ENCODE results near the gene NUDT21. TPM values are rescaled to one million over a fixed set of nuclear protein-coding genes. Genes with fewer than 3 reads are reported as not detected.
A peak's percentile ranks its signal among the peaks of the same experiment; 100 is the strongest.

NUDT21 gene
- total and polyA plus RNA-seq, 3 experiments from 2014 or later: 77.2 to 359 (median 334) TPM

DNA sequence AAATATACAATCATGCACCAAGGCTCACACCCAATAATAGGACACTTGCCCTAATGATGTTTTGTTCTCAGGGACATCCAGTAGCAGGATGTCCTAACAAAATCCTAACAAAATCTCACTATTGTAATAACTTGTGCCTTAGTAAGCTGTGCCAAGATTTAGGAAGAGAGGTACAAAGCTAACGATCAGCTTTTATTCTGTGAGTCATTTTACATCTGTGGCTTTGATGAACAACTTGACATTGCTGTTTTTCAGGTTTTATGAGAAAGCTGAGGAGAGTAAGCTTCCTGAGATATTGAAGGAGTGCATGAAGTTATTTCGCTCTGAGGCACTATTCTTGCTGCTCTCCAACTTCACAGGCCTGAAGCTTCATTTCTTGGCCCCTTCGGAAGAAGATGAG, 19.1 kb upstream of the NUDT21 start:
- no peak for DNase-seq
- Mint-ChIP-seq H3K4me3 (no peak overlapping the region), H3K27ac (peak overlapping the region in 6 of 8 donors; percentile 9 to 73 (median 44)), H3K9me3 (no peaks in the 10 kb centered on the region), H3K36me3 (peaks cover 12 to 91% (median 20%) of the 10 kb centered on the region in 3 donors), H3K27me3 (no peaks in the 10 kb centered on the region), H3K4me1 (peaks cover 0 to 2% (median 0%) of the 10 kb centered on the region in 3 donors)
- CTCF ChIA-PET: no interaction called here
- Histone ChIP-seq H3K9me3 (ENCODE audit: low read length) (no peaks in the 10 kb centered on the region), H3K36me3 (ENCODE audit: insufficient read depth, low read length) (peaks cover 72% of the 10 kb centered on the region), H3K27me3 (ENCODE audit: insufficient read depth, low read length, poor library complexity, severe bottlenecking) (no peaks in the 10 kb centered on the region), H3K4me1 (ENCODE audit: insufficient read depth, low read length) (no peaks in the 10 kb centered on the region), H3K4me3 (ENCODE audit: low read length) (no peak overlapping the region), H3K27ac (ENCODE audit: low read depth, low read length) (no peak overlapping the region)
- POLR2A ChIA-PET: no interaction called here

DNA sequence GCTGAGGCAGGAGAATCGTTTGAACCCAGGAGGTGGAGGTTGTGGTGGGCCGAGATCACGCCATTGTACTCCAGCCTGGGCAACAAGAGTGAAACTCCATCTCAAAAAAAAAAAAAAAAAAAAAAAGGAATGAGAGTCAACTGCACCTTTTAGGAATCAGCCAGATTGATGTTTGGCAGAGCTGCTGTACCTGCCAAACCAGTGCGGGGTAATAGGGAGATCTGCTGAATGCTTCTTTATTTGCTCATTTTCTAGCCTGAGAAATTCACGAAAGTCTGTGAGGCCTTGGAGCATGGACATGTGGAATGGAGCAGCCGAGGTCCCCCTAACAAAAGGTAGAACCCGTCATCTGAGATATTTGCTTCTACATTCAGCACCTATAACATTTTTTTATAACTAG, 18.6 kb upstream of the NUDT21 start:
- ChIA-PET CTCF (no interaction called here), POLR2A (no interaction called here)
- peaks cover 67% of the 10 kb centered on the region for H3K36me3 ChIP-seq (ENCODE audit: insufficient read depth, low read length)
- no peak overlapping the region for H3K27ac ChIP-seq (ENCODE audit: low read depth, low read length)
- H3K27me3 ChIP-seq (ENCODE audit: insufficient read depth, low read length, poor library complexity, severe bottlenecking): no peaks in the 10 kb centered on the region
- peak overlapping the region in 3 of 8 donors; percentile 20 to 79 (median 64) for H3K27ac Mint-ChIP-seq
- no peak overlapping the region for H3K4me3 Mint-ChIP-seq
- H3K9me3 ChIP-seq (ENCODE audit: low read length): no peaks in the 10 kb centered on the region
- no peaks in the 10 kb centered on the region for H3K4me1 ChIP-seq (ENCODE audit: insufficient read depth, low read length)
- H3K9me3 Mint-ChIP-seq: no peaks in the 10 kb centered on the region
- H3K36me3 Mint-ChIP-seq: peaks cover 12 to 87% (median 21%) of the 10 kb centered on the region in 3 donors
- peaks cover 0 to 2% (median 0%) of the 10 kb centered on the region in 3 donors for H3K4me1 Mint-ChIP-seq
- DNase-seq: no peak
- H3K27me3 Mint-ChIP-seq: no peaks in the 10 kb centered on the region
- no peak overlapping the region for H3K4me3 ChIP-seq (ENCODE audit: low read length)

DNA sequence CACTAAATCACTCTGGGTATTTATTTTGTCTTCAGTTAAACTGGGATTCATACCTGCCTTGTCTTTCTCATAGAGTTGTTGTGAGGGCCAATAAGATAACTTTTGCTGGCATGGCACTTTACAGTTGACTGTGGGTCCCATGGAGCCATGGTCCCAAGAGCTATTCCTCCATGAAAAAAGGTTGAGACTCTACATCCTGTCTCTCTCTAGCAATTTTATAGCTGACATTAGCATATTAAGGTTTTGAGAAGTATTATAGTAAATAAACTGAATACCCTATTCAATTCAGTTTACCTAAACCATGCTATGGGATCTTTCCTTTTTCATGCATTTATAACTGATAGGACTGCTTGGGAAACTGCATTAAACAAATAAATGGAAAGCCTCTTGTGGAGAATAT, 17.7 kb upstream of the NUDT21 start:
- H3K4me1 ChIP-seq (ENCODE audit: insufficient read depth, low read length): no peaks in the 10 kb centered on the region
- peaks cover 65% of the 10 kb centered on the region for H3K36me3 ChIP-seq (ENCODE audit: insufficient read depth, low read length)
- H3K4me1 Mint-ChIP-seq: peaks cover 0 to 3% (median 2%) of the 10 kb centered on the region in 3 donors
- no peaks in the 10 kb centered on the region for H3K27me3 Mint-ChIP-seq
- H3K4me3 Mint-ChIP-seq: no peak overlapping the region
- DNase-seq: no peak
- H3K9me3 Mint-ChIP-seq: no peaks in the 10 kb centered on the region
- H3K27me3 ChIP-seq (ENCODE audit: insufficient read depth, low read length, poor library complexity, severe bottlenecking): no peaks in the 10 kb centered on the region
- H3K27ac Mint-ChIP-seq: peak overlapping the region in 1 of 8 donors; percentile 74
- H3K27ac ChIP-seq (ENCODE audit: low read depth, low read length): no peak overlapping the region
- H3K4me3 ChIP-seq (ENCODE audit: low read length): no peak overlapping the region
- POLR2A ChIA-PET: no interaction called here
- CTCF ChIA-PET: no interaction called here
- H3K36me3 Mint-ChIP-seq: peaks cover 18 to 92% (median 28%) of the 10 kb centered on the region in 3 donors
- no peaks in the 10 kb centered on the region for H3K9me3 ChIP-seq (ENCODE audit: low read length)

DNA sequence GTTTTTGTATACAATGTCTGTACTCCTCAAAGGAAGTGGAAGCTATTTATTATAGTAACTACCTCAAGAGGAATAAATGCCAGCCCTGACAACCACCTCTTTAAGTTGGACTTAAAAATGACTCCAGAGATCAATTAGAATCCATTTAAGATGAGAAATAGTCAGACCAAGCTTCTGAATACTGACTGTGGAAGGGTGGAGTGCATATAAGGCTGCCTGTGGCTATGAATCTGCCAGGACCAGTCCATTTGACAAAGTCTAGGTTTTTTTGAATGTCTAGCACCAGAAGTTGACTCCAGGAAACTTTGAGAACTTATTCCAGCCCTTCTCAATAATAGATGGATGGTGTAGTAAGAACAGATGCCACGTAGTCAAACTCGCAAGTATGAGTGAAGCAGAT, 15.2 kb upstream of the NUDT21 start:
- DNase-seq: no peak
- Histone ChIP-seq H3K27ac (ENCODE audit: low read depth, low read length) (no peak overlapping the region), H3K9me3 (ENCODE audit: low read length) (no peaks in the 10 kb centered on the region), H3K27me3 (ENCODE audit: insufficient read depth, low read length, poor library complexity, severe bottlenecking) (no peaks in the 10 kb centered on the region), H3K36me3 (ENCODE audit: insufficient read depth, low read length) (peaks cover 51% of the 10 kb centered on the region), H3K4me3 (ENCODE audit: low read length) (no peak overlapping the region), H3K4me1 (ENCODE audit: insufficient read depth, low read length) (no peaks in the 10 kb centered on the region)
- ChIA-PET CTCF (interaction anchor here (0.8 kb wide), 1 partner anchor 208 kb away, joined by 3 read pairs; no protein-coding TSS in a partner anchor), POLR2A (no interaction called here)
- no peak overlapping the region for H3K4me3 Mint-ChIP-seq
- peaks cover 19 to 87% (median 33%) of the 10 kb centered on the region in 3 donors for H3K36me3 Mint-ChIP-seq
- peak overlapping the region in 1 of 8 donors; percentile 81 for H3K27ac Mint-ChIP-seq
- peaks cover 0 to 3% (median 2%) of the 10 kb centered on the region in 3 donors for H3K4me1 Mint-ChIP-seq
- H3K27me3 Mint-ChIP-seq: no peaks in the 10 kb centered on the region
- no peaks in the 10 kb centered on the region for H3K9me3 Mint-ChIP-seq

DNA sequence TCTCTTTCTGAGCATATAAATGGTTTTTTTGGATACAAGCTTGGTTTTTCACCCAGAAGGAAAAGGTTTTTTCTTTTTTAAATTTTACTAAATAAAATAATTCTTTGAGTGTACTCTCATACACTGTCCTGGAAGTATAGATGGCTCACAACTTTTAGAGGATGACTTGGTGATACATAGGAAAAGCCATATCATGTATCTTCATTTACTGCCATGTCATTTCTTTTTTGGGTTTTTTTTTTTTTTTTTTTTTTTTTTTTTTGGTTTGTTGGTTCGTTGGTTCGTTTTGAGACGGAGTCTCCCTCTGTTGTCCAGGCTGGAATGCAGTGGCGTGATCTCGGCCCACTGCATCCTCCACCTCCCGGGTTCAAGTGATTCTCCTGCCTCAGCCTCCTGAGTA, 12.0 kb upstream of the NUDT21 start:
- Mint-ChIP-seq H3K4me1 (peaks cover 2 to 3% (median 3%) of the 10 kb centered on the region in 3 donors), H3K9me3 (no peaks in the 10 kb centered on the region), H3K4me3 (no peak overlapping the region), H3K27me3 (no peaks in the 10 kb centered on the region), H3K36me3 (peaks cover 6 to 83% (median 26%) of the 10 kb centered on the region in 3 donors), H3K27ac (no peak overlapping the region)
- DNase-seq: no peak
- no peaks in the 10 kb centered on the region for H3K4me1 ChIP-seq (ENCODE audit: insufficient read depth, low read length)
- no peaks in the 10 kb centered on the region for H3K27me3 ChIP-seq (ENCODE audit: insufficient read depth, low read length, poor library complexity, severe bottlenecking)
- no peaks in the 10 kb centered on the region for H3K9me3 ChIP-seq (ENCODE audit: low read length)
- H3K36me3 ChIP-seq (ENCODE audit: insufficient read depth, low read length): peaks cover 30% of the 10 kb centered on the region
- peak overlapping the region; percentile 34 for H3K27ac ChIP-seq (ENCODE audit: low read depth, low read length)
- POLR2A ChIA-PET: interaction anchor here (0.7 kb wide), 1 partner anchor 333 kb away, joined by 13 read pairs; no protein-coding TSS in a partner anchor
- CTCF ChIA-PET: no interaction called here
- no peak overlapping the region for H3K4me3 ChIP-seq (ENCODE audit: low read length)

DNA sequence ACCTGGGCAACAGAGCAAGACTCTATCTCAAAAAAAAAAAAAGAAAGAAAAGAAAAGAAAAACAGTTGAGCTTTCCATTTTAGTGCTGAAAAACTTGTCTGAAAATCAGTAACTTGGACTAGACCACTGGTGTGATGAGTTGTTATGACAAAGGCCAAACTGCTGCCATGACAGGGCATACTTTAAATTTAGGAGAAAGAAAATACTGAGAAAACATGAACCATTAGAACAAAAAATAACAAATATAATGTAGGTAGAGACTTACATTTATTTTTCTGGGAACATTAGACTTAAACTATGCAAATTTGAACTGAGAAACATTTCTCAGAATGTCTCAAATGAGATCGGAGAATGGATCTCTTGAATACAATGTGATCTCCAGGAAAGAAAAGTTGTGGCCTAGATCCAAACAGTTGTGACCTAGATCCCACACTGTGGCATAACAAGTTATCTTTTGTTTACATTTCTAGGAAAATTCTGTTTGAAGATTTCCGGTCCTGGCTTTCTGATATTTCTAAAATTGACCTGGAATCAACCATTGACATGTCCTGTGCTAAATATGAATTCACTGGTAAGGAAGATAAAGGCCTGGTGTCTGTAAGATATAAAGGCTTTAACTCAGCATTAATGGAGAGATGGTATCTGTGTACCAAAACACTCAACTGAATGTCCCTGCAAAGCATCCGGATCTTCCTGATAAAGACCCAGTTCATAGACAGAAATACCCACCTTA, 11.1 kb upstream of the NUDT21 start:
- H3K9me3 ChIP-seq (ENCODE audit: low read length): no peaks in the 10 kb centered on the region
- Mint-ChIP-seq H3K4me3 (no peak overlapping the region), H3K4me1 (peaks cover 3 to 7% (median 6%) of the 10 kb centered on the region in 3 donors), H3K27ac (peak overlapping the region in 5 of 8 donors; percentile 11 to 79 (median 54)), H3K36me3 (peaks cover 7 to 81% (median 30%) of the 10 kb centered on the region in 3 donors), H3K9me3 (no peaks in the 10 kb centered on the region), H3K27me3 (no peaks in the 10 kb centered on the region)
- peaks cover 27% of the 10 kb centered on the region for H3K36me3 ChIP-seq (ENCODE audit: insufficient read depth, low read length)
- H3K4me1 ChIP-seq (ENCODE audit: insufficient read depth, low read length): no peaks in the 10 kb centered on the region
- no peak overlapping the region for H3K4me3 ChIP-seq (ENCODE audit: low read length)
- POLR2A ChIA-PET: no interaction called here
- no peak for DNase-seq
- no peaks in the 10 kb centered on the region for H3K27me3 ChIP-seq (ENCODE audit: insufficient read depth, low read length, poor library complexity, severe bottlenecking)
- CTCF ChIA-PET: no interaction called here
- peak overlapping the region; percentile 38 for H3K27ac ChIP-seq (ENCODE audit: low read depth, low read length)

DNA sequence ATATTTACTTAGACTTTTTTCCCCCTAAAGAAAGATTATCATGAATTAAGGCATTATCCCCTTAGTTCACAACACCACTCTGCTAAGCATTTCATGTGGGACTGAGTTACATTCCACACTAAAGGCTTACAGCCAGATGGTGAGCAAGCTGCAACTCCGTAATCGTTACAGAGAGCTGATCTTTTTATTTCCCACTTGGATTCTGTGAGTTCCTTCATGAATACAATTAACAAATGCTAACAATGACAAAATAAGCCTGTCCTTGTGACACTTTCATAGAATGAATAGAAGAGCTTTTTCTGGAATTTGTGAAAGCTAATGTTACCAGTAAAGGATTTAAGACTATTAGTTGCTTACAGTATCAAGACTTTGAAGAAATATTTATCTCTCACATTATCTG, 9.0 kb upstream of the NUDT21 start:
- no peak for DNase-seq
- no peak overlapping the region for H3K4me3 ChIP-seq (ENCODE audit: low read length)
- H3K36me3 ChIP-seq (ENCODE audit: insufficient read depth, low read length): peaks cover 35% of the 10 kb centered on the region
- ChIA-PET CTCF (no interaction called here), POLR2A (no interaction called here)
- peaks cover 10 to 18% (median 17%) of the 10 kb centered on the region in 3 donors for H3K4me1 Mint-ChIP-seq
- H3K27me3 Mint-ChIP-seq: no peaks in the 10 kb centered on the region
- no peaks in the 10 kb centered on the region for H3K4me1 ChIP-seq (ENCODE audit: insufficient read depth, low read length)
- H3K4me3 Mint-ChIP-seq: no peak overlapping the region
- H3K27ac Mint-ChIP-seq: no peak overlapping the region
- no peaks in the 10 kb centered on the region for H3K9me3 Mint-ChIP-seq
- H3K9me3 ChIP-seq (ENCODE audit: low read length): no peaks in the 10 kb centered on the region
- no peaks in the 10 kb centered on the region for H3K27me3 ChIP-seq (ENCODE audit: insufficient read depth, low read length, poor library complexity, severe bottlenecking)
- peaks cover 13 to 82% (median 35%) of the 10 kb centered on the region in 3 donors for H3K36me3 Mint-ChIP-seq
- H3K27ac ChIP-seq (ENCODE audit: low read depth, low read length): no peak overlapping the region

DNA sequence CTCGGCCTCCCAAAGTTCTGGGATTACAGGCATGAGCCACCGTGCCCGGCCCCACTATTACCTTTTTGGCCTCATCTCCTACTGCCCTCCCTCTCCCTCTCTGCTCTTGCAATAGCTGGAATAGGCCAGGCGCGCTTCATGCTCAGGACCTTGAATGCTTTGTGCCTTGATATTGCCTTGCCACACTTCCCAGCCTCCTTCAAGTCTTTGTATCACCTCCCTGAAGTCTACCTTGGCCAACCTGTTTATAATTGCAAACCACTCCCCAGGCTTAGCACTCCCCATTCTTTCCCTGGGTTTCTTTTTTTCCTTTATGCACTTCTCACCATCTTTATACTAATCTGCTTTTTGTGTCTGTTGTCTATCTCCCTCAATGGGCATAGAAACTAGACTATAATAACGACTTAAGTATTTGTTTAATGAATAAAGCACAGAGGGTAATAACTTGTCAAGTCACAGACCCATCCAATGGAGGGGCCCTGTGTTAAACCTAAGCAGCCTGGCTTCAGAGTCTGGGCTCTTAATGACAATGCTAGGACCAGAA, 6.9 kb upstream of the NUDT21 start:
- POLR2A ChIA-PET: no interaction called here

More for the DNA sequence above, 6.9 kb upstream of the NUDT21 start:
- Mint-ChIP-seq H3K4me1 (peaks cover 17 to 24% (median 23%) of the 10 kb centered on the region in 3 donors), H3K27ac (peak overlapping the region in 1 of 8 donors; percentile 54), H3K27me3 (no peaks in the 10 kb centered on the region), H3K4me3 (no peak overlapping the region), H3K9me3 (no peaks in the 10 kb centered on the region), H3K36me3 (peaks cover 10 to 84% (median 33%) of the 10 kb centered on the region in 3 donors)
- Histone ChIP-seq H3K36me3 (ENCODE audit: insufficient read depth, low read length) (peaks cover 37% of the 10 kb centered on the region), H3K4me1 (ENCODE audit: insufficient read depth, low read length) (peaks cover 4% of the 10 kb centered on the region), H3K27me3 (ENCODE audit: insufficient read depth, low read length, poor library complexity, severe bottlenecking) (no peaks in the 10 kb centered on the region), H3K4me3 (ENCODE audit: low read length) (no peak overlapping the region), H3K9me3 (ENCODE audit: low read length) (no peaks in the 10 kb centered on the region), H3K27ac (ENCODE audit: low read depth, low read length) (no peak overlapping the region)
- CTCF ChIA-PET: no interaction called here
- DNase-seq: no peak

Data from CD8-positive, alpha-beta memory T cell (primary cell).